A673 (cell line): Measurements from ENCODE around the gene FARP1.

Experiments used
- CTCF ChIP-seq: fragments of 300-800, 200-600 bp; sonication (generic); conservative IDR thresholded peaks from 2 replicates; pipeline ENCODE4 v1.5.1; 2017; ENCODE audit warnings: low read depth, mild to moderate bottlenecking, antibody characterized with exemption, low read length, moderate library complexity, mixed read lengths
- EZH2 ChIP-seq: fragments of 200-600 bp; sonication (generic); IDR thresholded peaks from 2 replicates; pipeline ENCODE4 v1.6.1; 2017; ENCODE audit warnings: borderline replicate concordance, low read depth, mild to moderate bottlenecking, mixed read lengths, antibody characterized with exemption, low read length; ENCODE audit not compliant: poor library complexity, severe bottlenecking

GRCh38 chr13:98407575-98407974 lies 264.7 kb downstream of the FARP1 start:
- TF ChIP-seq EZH2 = no peak
- no peak for TF ChIP-seq CTCF
